GM18861 (cell line): ENCODE results near the gene CANX.
A peak's percentile ranks its signal among the peaks of the same experiment; 100 is the strongest.
"Not testable (repeated sequence)": the region's sequence is repeated elsewhere in the genome, so short reads cannot be mapped to it uniquely, and the experiment has no call there.

ENCODE experiments used
- ATAC-seq: cut with Tn5 transposase; IDR thresholded peaks from one replicate; pipeline ENCODE4 v1.9.1; 2021; ENCODE audit not compliant: unreplicated experiment

Gene CANX

GRCh38 chr5:179697993-179698934 is 503 bp upstream of the CANX start:
- peak; percentile 73 for ATAC-seq

GRCh38 chr5:179699616-179700237 is 960 bp downstream of the CANX start:
- no peak for ATAC-seq

- ATAC-seq: no peak
Observed at GRCh38 chr5:179700401-179700918, 1.7 kb downstream of the CANX start.

GRCh38 chr5:179716286-179716685 is 17.5 kb downstream of the CANX start:
- ATAC-seq: no peak

GRCh38 chr5:179720222-179720621 is 21.5 kb downstream of the CANX start:
- ATAC-seq: no peak

- no peak for ATAC-seq
Observed at GRCh38 chr5:179724163-179724562, 25.4 kb downstream of the CANX start.

- no peak for ATAC-seq
Observed at GRCh38 chr5:179727106-179727505, 28.3 kb downstream of the CANX start.

- ATAC-seq: no peak
Observed at GRCh38 chr5:179729303-179729702, 30.5 kb downstream of the CANX start.

- ATAC-seq: no peak
Observed at GRCh38 chr5:179729727-179730126, 31.0 kb downstream of the CANX start.

GRCh38 chr5:179730356-179730755 is 31.6 kb downstream of the CANX start:
- no peak for ATAC-seq

- ATAC-seq: no peak
Observed at GRCh38 chr5:179730852-179731251, 32.1 kb downstream of the CANX start.

GRCh38 chr5:179731791-179732411 is 33.1 kb downstream of the CANX start:
- ATAC-seq: peak; percentile 4

GRCh38 chr5:179732412-179732917 is 33.7 kb downstream of the CANX start, which contains the start of gene MAML1:
Gene MAML1 (plus strand): TSS chr5:179732822. CDS start chr5:179733113, 291 bp downstream.
- ATAC-seq: peak; percentile 93

- peak; percentile 17 for ATAC-seq
Observed at GRCh38 chr5:179732918-179733771, 34.4 kb downstream of the CANX start.

GRCh38 chr5:179733772-179734126 is 35.0 kb downstream of the CANX start:
- ATAC-seq: no peak

- ATAC-seq: no peak
Observed at GRCh38 chr5:179734536-179735164, 35.9 kb downstream of the CANX start.

- ATAC-seq: no peak
Observed at GRCh38 chr5:179738742-179739141, 40.0 kb downstream of the CANX start.

- not testable (repeated sequence) for ATAC-seq
Observed at GRCh38 chr5:179744106-179744505, 45.3 kb downstream of the CANX start.

- no peak for ATAC-seq
Observed at GRCh38 chr5:179746872-179747271, 48.1 kb downstream of the CANX start.

- ATAC-seq: no peak
Observed at GRCh38 chr5:179747811-179748210, 49.0 kb downstream of the CANX start.
